SK-N-SH treated with all-trans-retinoic acid at 6 μM for 48 hours (cell line): Measurements from ENCODE around the gene CHST4.

Experiments
- ARNTL ChIP-seq: fragments of 450-650 bp; formaldehyde crosslinking; IDR thresholded peaks from 2 replicates; pipeline ENCODE4 v1.5.0; 2020; ENCODE audit warnings: low read depth, mild to moderate bottlenecking, moderate library complexity, borderline replicate concordance
- CSDC2 ChIP-seq: fragments of 250-450 bp; sonication (Bioruptor Pico); IDR thresholded peaks from 2 replicates; pipeline ENCODE4 v1.5.0; 2020; ENCODE audit warnings: mild to moderate bottlenecking, moderate library complexity
- ESRRG ChIP-seq: fragments of 250-450 bp; sonication (Bioruptor Pico); IDR thresholded peaks from 2 replicates; pipeline ENCODE4 v1.6.1; 2021; ENCODE audit warnings: mild to moderate bottlenecking
- GLIS3 ChIP-seq: fragments of 250-450 bp; sonication (Bioruptor Pico); IDR thresholded peaks from 2 replicates; pipeline ENCODE4 v1.5.0; 2020; ENCODE audit warnings: mild to moderate bottlenecking, moderate library complexity
- PPARA ChIP-seq: fragments of 250-450 bp; sonication (Bioruptor Pico); IDR thresholded peaks from 2 replicates; pipeline ENCODE4 v1.5.0; 2020; ENCODE audit warnings: mild to moderate bottlenecking, borderline replicate concordance
- RARB ChIP-seq: fragments of 250-450 bp; sonication (Bioruptor Pico); IDR thresholded peaks from 2 replicates; pipeline ENCODE4 v1.8.0; 2021; ENCODE audit warnings: mild to moderate bottlenecking, moderate library complexity
- SNAI2 ChIP-seq: fragments of 250-450 bp; sonication (Bioruptor Pico); IDR thresholded peaks from 2 replicates; pipeline ENCODE4 v1.5.0; 2020; ENCODE audit warnings: mild to moderate bottlenecking, moderate library complexity
- ZFP3 ChIP-seq: fragments of 250-450 bp; sonication (Bioruptor Pico); IDR thresholded peaks from 2 replicates; pipeline ENCODE4 v1.5.0; 2020; ENCODE audit warnings: mild to moderate bottlenecking, moderate library complexity
- ZFP30 ChIP-seq: fragments of 450-650 bp; formaldehyde crosslinking; IDR thresholded peaks from 2 replicates; pipeline ENCODE4 v1.5.0; 2022; ENCODE audit warnings: mild to moderate bottlenecking, moderate library complexity
- ZNF565 ChIP-seq: fragments of 450-650 bp; formaldehyde crosslinking; conservative IDR thresholded peaks from 2 replicates; pipeline ENCODE4 v1.5.0; 2020; ENCODE audit warnings: low read depth, mild to moderate bottlenecking, moderate library complexity
- ZNF8 ChIP-seq: fragments of 450-650 bp; formaldehyde crosslinking; IDR thresholded peaks from 2 replicates; pipeline ENCODE4 v1.5.0; 2020; ENCODE audit warnings: mild to moderate bottlenecking, moderate library complexity
- TF ChIP-seq, protein P1 (sequence below): fragments of 250-450 bp; sonication (Bioruptor Pico); IDR thresholded peaks from 2 replicates; pipeline ENCODE4 v1.8.0; 2020; ENCODE audit warnings: mild to moderate bottlenecking, moderate library complexity, borderline replicate concordance
- TF ChIP-seq, protein P2 (sequence below): fragments of 250-450 bp; sonication (Bioruptor Pico); IDR thresholded peaks from 2 replicates; pipeline ENCODE4 v1.5.1; 2020; ENCODE audit warnings: low read depth, mild to moderate bottlenecking, moderate library complexity
- TF ChIP-seq, protein P3 (sequence below): fragments of 250-450 bp; sonication (Bioruptor Pico); IDR thresholded peaks from 2 replicates; pipeline ENCODE4 v1.5.0; 2020; ENCODE audit warnings: mild to moderate bottlenecking, moderate library complexity

DNA sequence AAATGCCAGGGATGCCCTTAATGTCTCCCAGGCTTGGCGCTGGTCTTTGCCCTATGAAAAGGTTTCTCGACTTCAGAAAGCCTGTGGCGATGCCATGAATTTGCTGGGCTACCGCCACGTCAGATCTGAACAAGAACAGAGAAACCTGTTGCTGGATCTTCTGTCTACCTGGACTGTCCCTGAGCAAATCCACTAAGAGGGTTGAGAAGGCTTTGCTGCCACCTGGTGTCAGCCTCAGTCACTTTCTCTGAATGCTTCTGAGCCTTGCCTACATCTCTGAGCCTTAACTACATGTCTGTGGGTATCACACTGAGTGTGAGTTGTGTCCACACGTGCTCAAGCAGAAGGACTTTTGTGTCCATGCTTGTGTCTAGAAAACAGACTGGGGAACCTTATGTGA is 11.4 kb downstream of the CHST4 start:
- no peak for TF ChIP-seq ZNF565 (CRISPR knock-in tag)
- TF ChIP-seq, protein P1, sequence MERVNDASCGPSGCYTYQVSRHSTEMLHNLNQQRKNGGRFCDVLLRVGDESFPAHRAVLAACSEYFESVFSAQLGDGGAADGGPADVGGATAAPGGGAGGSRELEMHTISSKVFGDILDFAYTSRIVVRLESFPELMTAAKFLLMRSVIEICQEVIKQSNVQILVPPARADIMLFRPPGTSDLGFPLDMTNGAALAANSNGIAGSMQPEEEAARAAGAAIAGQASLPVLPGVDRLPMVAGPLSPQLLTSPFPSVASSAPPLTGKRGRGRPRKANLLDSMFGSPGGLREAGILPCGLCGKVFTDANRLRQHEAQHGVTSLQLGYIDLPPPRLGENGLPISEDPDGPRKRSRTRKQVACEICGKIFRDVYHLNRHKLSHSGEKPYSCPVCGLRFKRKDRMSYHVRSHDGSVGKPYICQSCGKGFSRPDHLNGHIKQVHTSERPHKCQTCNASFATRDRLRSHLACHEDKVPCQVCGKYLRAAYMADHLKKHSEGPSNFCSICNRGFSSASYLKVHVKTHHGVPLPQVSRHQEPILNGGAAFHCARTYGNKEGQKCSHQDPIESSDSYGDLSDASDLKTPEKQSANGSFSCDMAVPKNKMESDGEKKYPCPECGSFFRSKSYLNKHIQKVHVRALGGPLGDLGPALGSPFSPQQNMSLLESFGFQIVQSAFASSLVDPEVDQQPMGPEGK (CRISPR knock-in tag) = no peak
- no peak for TF ChIP-seq ARNTL (CRISPR knock-in tag)
- TF ChIP-seq SNAI2 = no peak
- TF ChIP-seq, protein P2, sequence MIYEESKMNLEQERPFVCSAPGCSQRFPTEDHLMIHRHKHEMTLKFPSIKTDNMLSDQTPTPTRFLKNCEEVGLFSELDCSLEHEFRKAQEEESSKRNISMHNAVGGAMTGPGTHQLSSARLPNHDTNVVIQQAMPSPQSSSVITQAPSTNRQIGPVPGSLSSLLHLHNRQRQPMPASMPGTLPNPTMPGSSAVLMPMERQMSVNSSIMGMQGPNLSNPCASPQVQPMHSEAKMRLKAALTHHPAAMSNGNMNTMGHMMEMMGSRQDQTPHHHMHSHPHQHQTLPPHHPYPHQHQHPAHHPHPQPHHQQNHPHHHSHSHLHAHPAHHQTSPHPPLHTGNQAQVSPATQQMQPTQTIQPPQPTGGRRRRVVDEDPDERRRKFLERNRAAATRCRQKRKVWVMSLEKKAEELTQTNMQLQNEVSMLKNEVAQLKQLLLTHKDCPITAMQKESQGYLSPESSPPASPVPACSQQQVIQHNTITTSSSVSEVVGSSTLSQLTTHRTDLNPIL (CRISPR knock-in tag) = no peak
- TF ChIP-seq ZFP3 (CRISPR knock-in tag) = no peak
- no peak for TF ChIP-seq GLIS3
- TF ChIP-seq RARB = no peak
- TF ChIP-seq ESRRG (CRISPR knock-in tag) = no peak
- TF ChIP-seq ZNF8 (CRISPR knock-in tag) = no peak
- no peak for TF ChIP-seq CSDC2
- TF ChIP-seq, protein P3, sequence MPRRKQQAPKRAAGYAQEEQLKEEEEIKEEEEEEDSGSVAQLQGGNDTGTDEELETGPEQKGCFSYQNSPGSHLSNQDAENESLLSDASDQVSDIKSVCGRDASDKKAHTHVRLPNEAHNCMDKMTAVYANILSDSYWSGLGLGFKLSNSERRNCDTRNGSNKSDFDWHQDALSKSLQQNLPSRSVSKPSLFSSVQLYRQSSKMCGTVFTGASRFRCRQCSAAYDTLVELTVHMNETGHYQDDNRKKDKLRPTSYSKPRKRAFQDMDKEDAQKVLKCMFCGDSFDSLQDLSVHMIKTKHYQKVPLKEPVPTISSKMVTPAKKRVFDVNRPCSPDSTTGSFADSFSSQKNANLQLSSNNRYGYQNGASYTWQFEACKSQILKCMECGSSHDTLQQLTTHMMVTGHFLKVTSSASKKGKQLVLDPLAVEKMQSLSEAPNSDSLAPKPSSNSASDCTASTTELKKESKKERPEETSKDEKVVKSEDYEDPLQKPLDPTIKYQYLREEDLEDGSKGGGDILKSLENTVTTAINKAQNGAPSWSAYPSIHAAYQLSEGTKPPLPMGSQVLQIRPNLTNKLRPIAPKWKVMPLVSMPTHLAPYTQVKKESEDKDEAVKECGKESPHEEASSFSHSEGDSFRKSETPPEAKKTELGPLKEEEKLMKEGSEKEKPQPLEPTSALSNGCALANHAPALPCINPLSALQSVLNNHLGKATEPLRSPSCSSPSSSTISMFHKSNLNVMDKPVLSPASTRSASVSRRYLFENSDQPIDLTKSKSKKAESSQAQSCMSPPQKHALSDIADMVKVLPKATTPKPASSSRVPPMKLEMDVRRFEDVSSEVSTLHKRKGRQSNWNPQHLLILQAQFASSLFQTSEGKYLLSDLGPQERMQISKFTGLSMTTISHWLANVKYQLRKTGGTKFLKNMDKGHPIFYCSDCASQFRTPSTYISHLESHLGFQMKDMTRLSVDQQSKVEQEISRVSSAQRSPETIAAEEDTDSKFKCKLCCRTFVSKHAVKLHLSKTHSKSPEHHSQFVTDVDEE = no peak
- no peak for TF ChIP-seq ZFP30
- no peak for TF ChIP-seq PPARA
